ENCODE data around the gene SYT14.
"Not testable (repeated sequence)": the region's sequence is repeated elsewhere in the genome, so short reads cannot be mapped to it uniquely, and the experiment has no call there.

SYT14 gene

DNA sequence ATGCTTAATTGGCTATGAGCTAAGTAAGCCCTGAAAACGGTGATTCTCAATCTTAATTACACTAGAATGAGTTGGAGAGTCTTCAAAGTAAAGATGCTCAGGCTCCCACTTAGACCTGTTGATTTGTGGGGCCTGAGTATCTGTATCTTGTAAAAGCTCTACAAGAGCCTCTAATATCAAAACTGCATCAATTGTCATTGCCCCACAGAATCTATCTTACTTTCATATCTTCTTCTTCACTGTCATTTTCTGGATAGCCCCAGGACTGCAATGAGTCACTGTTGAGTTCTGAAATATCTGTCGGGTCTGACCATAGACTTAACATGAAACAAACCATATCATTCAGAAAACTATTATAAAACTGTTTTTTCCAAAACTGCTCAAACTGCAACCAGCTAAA lies 191.7 kb downstream of the SYT14 start:
- Mint-ChIP-seq H3K4me3 (no peak overlapping the region), H3K4me1 (ENCODE audit: low read depth) (no peaks in the 10 kb centered on the region), H3K27me3 (ENCODE audit: low read depth) (no peaks in the 10 kb centered on the region), H3K9me3 (no peaks in the 10 kb centered on the region), H3K27ac (no peak overlapping the region), H3K36me3 (ENCODE audit: low read depth) (no peaks in the 10 kb centered on the region)

DNA sequence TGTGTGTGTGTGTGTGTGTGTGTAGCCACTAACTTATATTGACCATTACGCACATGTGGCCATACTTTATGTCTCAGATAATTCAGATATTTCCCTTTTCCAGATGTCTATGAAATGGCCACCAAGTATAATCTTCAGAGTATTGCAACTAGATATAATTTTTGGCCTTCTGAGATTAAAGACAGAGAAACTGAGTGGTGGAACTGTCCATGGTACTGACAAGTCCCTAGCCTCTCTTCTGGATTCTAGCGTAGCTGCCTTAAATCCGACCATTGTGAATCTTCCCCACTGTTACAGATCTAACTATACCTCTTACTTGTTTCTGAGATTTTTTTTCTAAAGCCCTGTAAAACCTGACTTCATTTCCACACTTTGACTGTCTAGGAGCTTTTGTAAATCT lies 194.6 kb downstream of the SYT14 start:
- no peak overlapping the region for H3K27ac Mint-ChIP-seq
- no peaks in the 10 kb centered on the region for H3K9me3 Mint-ChIP-seq
- H3K4me1 Mint-ChIP-seq (ENCODE audit: low read depth), result no peaks in the 10 kb centered on the region
- H3K27me3 Mint-ChIP-seq (ENCODE audit: low read depth), result no peaks in the 10 kb centered on the region
- no peak overlapping the region for H3K4me3 Mint-ChIP-seq
- H3K36me3 Mint-ChIP-seq (ENCODE audit: low read depth), result no peaks in the 10 kb centered on the region

DNA sequence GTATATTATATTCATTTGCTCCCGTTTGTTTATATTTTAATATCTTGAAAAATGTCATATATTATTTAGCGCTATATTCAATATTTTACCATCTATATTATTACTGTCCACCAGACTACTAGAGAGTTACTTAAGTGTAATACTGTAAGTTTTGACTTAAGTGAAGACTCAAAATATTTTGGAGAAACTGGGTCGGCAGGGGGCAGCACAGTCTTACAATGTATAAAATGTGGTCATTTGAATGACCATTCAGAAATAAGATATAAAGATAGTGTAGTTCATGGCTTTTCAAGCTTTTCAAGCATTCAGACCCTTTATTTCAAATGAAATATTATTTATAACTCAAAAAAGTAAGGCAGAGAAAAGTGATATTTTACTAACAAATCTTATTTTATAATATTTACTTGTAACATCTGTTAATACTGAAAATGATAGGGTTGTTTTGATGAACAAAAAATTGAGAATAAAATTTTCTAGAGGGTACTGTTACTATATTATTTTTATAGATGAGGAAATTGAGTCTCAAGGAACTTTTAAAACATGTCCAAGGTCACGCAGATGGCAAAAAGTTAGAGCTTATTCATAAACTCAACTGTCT lies 205.5 kb downstream of the SYT14 start:
- Mint-ChIP-seq H3K36me3 (ENCODE audit: low read depth) (no peaks in the 10 kb centered on the region), H3K27ac (no peak overlapping the region), H3K4me3 (no peak overlapping the region), H3K4me1 (ENCODE audit: low read depth) (no peaks in the 10 kb centered on the region), H3K27me3 (ENCODE audit: low read depth) (peaks cover 7% of the 10 kb centered on the region), H3K9me3 (no peaks in the 10 kb centered on the region)

DNA sequence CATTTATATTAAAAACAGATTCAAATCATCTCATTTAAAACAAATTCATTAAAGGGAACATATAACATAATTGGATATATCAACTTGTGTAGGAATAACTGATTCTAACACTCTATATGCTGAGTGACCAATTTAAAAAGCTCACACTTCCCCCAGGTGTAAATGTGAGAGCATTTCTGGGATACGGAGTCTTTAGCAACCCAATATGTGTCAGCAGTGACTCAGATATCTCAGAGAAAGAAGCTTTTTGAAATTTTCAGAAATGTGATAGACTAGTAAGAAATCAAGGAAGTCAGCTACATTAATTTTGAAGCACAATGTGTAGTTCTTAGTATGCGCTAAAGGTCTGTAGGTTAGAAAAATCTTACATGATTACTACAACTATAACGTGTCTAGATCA lies 206.7 kb downstream of the SYT14 start:
- Mint-ChIP-seq H3K4me3 (no peak overlapping the region), H3K27ac (no peak overlapping the region), H3K4me1 (ENCODE audit: low read depth) (no peaks in the 10 kb centered on the region), H3K27me3 (ENCODE audit: low read depth) (peaks cover 7% of the 10 kb centered on the region), H3K36me3 (ENCODE audit: low read depth) (no peaks in the 10 kb centered on the region), H3K9me3 (no peaks in the 10 kb centered on the region)

DNA sequence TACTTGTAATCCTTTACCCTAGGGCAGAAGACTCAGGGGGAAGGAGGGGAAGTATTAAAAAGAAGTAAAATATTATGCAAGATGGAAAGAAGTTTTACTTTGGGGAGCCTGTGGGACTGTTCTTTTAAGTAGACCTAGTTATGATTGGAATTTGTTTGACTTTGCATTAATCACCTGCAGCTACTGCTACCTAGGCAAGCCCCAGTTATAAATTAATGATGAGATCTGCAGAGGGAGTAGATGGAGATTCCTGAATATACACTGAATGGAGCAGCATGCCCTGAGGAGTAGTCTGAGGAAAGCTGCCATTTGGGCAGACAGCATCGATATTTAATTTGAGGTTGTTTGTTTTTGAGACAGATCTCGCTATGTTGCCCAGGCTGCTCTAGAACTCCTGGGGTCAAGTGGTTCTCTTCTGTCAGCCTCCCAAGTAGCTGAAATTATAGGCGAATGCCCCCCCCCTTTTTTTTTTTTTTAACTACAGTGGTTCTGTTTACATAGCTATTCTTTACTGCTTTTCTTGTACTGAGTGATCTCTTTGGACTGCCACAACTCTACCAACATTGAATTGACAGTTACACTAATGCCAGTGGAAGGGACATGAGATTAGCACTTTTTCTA lies 213.1 kb downstream of the SYT14 start:
- Mint-ChIP-seq H3K27me3 (ENCODE audit: low read depth) (no peaks in the 10 kb centered on the region), H3K9me3 (no peaks in the 10 kb centered on the region), H3K4me3 (no peak overlapping the region), H3K27ac (no peak overlapping the region), H3K4me1 (ENCODE audit: low read depth) (no peaks in the 10 kb centered on the region), H3K36me3 (ENCODE audit: low read depth) (no peaks in the 10 kb centered on the region)

DNA sequence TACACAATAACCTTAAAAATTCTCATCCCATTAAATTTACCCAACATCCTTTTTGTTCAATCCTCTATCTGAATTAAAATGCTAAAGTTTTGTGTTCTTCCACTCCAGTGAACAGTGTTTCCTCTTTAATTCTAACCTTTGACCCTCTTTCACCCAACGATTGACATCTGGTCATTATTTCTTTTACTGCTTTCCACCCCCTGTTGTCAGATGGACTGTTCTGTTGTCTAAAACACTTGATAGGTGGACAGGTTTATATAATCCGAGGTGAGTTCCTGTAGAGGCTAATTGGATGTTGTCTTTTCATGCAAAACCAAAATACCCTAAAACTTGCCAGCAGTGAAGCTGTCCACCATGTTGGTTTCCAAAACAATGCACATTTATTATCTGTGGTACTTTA lies 221.2 kb downstream of the SYT14 start:
- no peaks in the 10 kb centered on the region for H3K4me1 Mint-ChIP-seq (ENCODE audit: low read depth)
- no peaks in the 10 kb centered on the region for H3K9me3 Mint-ChIP-seq
- H3K27ac Mint-ChIP-seq, result no peak overlapping the region
- H3K27me3 Mint-ChIP-seq (ENCODE audit: low read depth), result no peaks in the 10 kb centered on the region
- no peak overlapping the region for H3K4me3 Mint-ChIP-seq
- H3K36me3 Mint-ChIP-seq (ENCODE audit: low read depth), result no peaks in the 10 kb centered on the region

DNA sequence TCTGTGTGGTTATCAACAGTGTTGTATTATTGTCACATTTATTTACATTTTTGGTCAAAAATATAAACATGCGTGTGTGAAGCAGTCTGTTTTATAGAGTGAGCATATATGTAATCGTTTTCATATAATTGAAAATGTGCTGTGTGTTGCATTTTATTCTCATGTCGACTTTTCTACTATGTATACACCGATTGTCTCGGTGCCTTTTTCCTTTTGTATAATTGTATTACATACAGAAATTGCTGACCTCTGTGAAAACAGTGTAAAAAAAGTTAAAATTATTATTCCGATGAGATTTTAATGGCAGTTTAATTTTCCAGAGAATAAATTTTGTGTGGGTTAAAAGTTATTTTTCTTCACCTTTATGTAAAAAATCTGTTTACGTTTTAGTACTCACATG lies 232.2 kb downstream of the SYT14 start:
- no peaks in the 10 kb centered on the region for H3K9me3 Mint-ChIP-seq
- no peak overlapping the region for H3K4me3 Mint-ChIP-seq
- no peaks in the 10 kb centered on the region for H3K4me1 Mint-ChIP-seq (ENCODE audit: low read depth)
- H3K36me3 Mint-ChIP-seq (ENCODE audit: low read depth), result no peaks in the 10 kb centered on the region
- no peak overlapping the region for H3K27ac Mint-ChIP-seq
- peaks cover 7% of the 10 kb centered on the region for H3K27me3 Mint-ChIP-seq (ENCODE audit: low read depth)

DNA sequence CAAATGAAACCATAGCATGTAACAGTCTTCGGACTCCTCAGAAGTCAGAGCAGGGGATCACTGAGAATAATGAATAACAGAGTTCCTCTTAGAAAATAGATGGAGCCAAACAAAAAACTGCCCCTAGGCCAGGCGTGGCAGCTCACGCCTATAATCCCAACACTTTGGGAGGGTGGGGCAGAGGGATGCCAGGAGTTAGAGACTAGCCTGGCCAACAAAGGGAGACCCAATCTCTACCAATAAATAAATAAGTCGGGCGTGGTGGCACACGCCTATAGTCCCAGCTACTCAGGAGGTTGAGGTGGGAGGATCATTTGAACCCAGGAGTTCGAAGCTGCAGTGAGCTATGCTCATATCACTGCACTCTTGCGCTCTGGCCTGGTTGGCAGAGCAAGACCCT lies 236.1 kb downstream of the SYT14 start:
- Mint-ChIP-seq H3K36me3 (ENCODE audit: low read depth) (no peaks in the 10 kb centered on the region), H3K4me1 (ENCODE audit: low read depth) (no peaks in the 10 kb centered on the region), H3K9me3 (no peaks in the 10 kb centered on the region), H3K4me3 (no peak overlapping the region), H3K27ac (no peak overlapping the region), H3K27me3 (ENCODE audit: low read depth) (peaks cover 7% of the 10 kb centered on the region)

DNA sequence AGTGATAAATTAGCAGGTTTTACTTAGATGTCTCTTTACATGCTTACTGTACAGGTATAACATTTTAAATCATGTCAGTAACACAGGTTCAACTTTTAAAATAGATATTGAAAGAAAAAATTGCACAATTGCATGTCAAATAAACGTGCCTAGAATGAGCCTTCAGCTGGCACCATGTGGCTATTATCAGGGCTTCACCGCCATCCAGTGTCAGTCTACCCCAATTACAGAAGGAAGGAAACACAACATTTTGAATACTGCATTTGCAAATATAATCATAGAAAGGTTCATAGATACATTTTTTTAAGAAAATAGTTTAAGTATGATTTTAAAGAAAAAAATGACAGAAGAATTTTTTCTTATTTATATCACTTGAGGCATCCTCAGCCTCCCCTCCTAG lies 247.0 kb downstream of the SYT14 start:
- Mint-ChIP-seq H3K36me3 (ENCODE audit: low read depth) (no peaks in the 10 kb centered on the region), H3K4me3 (no peak overlapping the region), H3K9me3 (no peaks in the 10 kb centered on the region), H3K27me3 (ENCODE audit: low read depth) (no peaks in the 10 kb centered on the region), H3K27ac (no peak overlapping the region), H3K4me1 (ENCODE audit: low read depth) (no peaks in the 10 kb centered on the region)

DNA sequence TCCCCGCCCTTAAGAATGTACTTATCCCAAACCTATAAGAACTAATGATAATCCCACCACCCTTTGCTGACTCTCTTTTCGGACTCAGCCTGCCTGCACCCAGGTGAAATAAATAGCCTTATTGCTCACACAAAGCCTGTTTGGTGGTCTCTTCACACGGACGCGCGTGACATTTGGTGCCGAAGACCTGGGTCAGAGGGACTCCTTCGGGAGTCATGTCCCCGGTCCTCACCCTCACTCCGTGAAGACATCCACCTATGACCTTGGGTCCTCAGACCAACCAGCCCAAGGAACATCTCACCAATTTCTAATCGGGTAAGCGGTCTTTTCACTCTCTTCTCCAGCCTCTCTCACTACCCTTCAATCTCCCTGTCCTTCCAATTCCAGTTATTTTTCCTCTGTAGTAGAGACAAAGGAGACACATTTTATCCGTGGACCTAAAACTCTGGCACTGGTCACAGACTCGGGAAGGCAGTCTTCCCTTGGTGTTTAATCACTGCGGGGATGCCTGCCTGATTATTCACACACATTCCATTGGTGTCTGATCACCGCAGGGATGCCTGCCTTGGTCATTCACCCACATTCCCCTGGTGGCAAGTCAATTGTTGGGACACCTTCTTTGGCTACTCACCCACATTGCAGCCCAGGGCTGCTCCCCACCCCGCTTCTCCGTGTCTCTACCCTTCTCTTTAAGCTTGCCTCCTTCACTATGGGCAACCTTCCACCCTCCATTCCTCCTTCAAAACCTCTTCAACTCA lies 250.0 kb downstream of the SYT14 start:
- H3K4me1 Mint-ChIP-seq (ENCODE audit: low read depth); H3K36me3 Mint-ChIP-seq (ENCODE audit: low read depth); H3K27me3 Mint-ChIP-seq (ENCODE audit: low read depth); H3K4me3 Mint-ChIP-seq; H3K27ac Mint-ChIP-seq; H3K9me3 Mint-ChIP-seq: not testable (repeated sequence)

DNA sequence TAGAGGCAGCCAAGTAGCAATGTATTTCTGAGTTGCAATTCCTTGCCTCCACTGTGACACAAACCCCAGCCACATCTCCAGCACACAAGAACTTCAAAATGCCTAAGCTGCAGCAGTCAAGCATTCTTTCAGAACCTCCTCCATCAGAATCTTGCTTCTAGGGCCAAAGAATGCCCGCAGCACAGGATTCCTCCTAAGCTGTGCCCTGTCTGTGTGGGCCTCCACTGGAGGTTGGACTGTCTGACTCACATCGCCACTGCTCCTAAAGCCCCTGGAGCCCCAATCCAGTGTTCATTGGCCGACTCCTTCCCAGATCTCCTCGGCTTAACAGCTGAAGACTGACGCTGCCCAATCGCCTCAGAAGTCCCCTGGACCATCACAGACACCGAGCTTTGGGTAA lies 251.4 kb downstream of the SYT14 start:
- H3K4me3 Mint-ChIP-seq, result no peak overlapping the region
- H3K4me1 Mint-ChIP-seq (ENCODE audit: low read depth), result no peaks in the 10 kb centered on the region
- no peaks in the 10 kb centered on the region for H3K36me3 Mint-ChIP-seq (ENCODE audit: low read depth)
- no peaks in the 10 kb centered on the region for H3K27me3 Mint-ChIP-seq (ENCODE audit: low read depth)
- no peak overlapping the region for H3K27ac Mint-ChIP-seq
- H3K9me3 Mint-ChIP-seq, result no peaks in the 10 kb centered on the region

DNA sequence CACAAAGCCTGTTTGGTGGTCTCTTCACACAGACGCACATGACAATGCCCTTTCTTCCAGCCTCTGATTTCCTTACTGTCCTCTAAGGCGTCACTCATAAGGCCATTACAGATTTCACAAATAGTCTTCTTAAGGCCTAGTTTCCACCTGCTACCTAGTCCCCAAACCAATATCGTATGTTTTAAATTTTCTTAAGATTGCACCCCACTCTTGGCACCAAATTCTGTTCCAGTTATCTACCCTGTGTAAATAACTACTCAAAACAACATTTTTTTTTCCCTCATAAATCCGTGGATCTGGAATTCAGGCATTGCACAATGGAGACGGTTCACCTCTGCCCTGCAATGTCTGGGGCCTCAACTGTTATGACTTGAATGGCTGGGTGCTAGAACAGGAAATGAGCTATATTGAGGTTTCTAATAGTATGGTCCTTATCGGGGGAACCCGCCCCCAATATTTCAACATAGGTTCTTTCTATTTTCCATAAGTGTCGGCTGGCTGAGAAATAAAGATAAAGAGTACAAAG lies 257.7 kb downstream of the SYT14 start:
- no peaks in the 10 kb centered on the region for H3K4me1 Mint-ChIP-seq (ENCODE audit: low read depth)

DNA sequence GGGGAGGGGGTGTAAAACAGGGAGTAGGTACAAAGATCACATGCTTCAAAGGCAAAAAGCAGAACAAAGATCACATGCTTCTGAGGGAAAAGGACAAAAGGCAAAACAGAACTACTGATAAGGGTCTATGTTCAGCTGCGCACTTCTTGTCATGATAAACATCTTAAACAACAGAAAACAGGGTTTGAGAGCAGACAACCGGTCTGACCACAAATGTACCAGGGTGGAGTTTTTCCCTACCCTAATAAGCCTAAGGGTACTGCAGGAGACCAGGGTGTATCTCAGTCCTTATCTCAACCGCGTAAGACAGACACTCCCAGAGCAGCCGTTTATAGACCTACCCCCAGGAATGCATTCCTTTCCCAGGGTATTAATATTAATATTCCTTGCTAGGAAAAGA lies 258.2 kb downstream of the SYT14 start:
- not testable (repeated sequence) for H3K9me3 Mint-ChIP-seq; H3K4me1 Mint-ChIP-seq (ENCODE audit: low read depth); H3K4me3 Mint-ChIP-seq; H3K36me3 Mint-ChIP-seq (ENCODE audit: low read depth); H3K27ac Mint-ChIP-seq; H3K27me3 Mint-ChIP-seq (ENCODE audit: low read depth)

More for the DNA sequence above, 257.7 kb downstream of the SYT14 start:
- no peaks in the 10 kb centered on the region for H3K27me3 Mint-ChIP-seq (ENCODE audit: low read depth)
- no peaks in the 10 kb centered on the region for H3K9me3 Mint-ChIP-seq
- no peaks in the 10 kb centered on the region for H3K36me3 Mint-ChIP-seq (ENCODE audit: low read depth)
- H3K4me3 Mint-ChIP-seq, result no peak overlapping the region
- H3K27ac Mint-ChIP-seq, result no peak overlapping the region

DNA sequence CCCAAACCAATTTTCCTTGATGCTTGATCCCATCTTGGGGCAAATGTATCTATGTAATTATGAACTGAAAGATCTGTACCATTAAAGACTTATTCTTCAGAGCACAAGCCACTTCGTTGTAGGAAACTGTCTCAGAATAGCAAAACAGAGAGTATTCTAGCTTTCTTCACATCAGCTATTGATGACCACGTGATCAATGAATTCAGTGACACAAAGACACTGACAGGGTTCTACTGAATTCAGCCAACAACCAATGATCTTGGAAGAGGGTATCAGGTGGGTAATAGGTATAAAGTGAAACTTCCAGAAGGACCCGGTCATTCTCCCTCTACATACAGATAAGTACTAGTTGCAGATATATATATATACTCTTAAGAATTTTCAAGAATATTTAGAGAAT lies 260.8 kb downstream of the SYT14 start:
- Mint-ChIP-seq H3K27ac (no peak overlapping the region), H3K9me3 (no peaks in the 10 kb centered on the region), H3K27me3 (ENCODE audit: low read depth) (no peaks in the 10 kb centered on the region), H3K4me3 (no peak overlapping the region), H3K4me1 (ENCODE audit: low read depth) (no peaks in the 10 kb centered on the region), H3K36me3 (ENCODE audit: low read depth) (no peaks in the 10 kb centered on the region)

DNA sequence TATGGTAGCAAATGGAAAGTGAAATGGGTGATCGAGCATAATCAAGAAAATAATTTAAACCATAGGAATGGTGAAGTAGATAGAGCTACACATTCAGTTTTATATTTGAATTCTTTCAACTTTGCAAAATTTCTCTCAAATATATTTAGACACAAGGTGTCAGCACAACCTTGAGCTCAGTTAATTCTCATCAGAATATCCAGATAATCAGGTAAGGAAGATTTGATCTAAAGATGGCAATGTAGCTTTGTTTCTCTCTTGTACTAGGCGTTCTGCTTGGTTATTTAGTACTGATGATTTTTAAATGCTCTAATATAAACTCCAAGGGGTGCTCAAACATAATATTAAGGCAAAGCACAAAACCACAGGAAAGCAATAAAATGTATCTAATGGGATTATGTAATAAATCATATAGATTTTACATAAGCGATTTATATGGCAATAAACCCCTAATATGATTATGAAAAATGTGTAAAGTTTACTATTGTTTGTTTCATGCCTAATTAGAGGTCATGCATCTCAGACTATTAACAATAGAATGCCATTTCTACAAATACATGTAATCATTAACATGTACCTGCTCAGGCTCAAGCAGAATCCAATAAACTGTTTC lies 262.2 kb downstream of the SYT14 start:
- H3K9me3 Mint-ChIP-seq, result no peaks in the 10 kb centered on the region
- H3K36me3 Mint-ChIP-seq (ENCODE audit: low read depth), result no peaks in the 10 kb centered on the region
- H3K4me3 Mint-ChIP-seq, result no peak overlapping the region
- no peak overlapping the region for H3K27ac Mint-ChIP-seq
- H3K4me1 Mint-ChIP-seq (ENCODE audit: low read depth), result no peaks in the 10 kb centered on the region
- H3K27me3 Mint-ChIP-seq (ENCODE audit: low read depth), result no peaks in the 10 kb centered on the region
